ENCODE data around the gene ACER1.

The ACER1 gene

GRCh38 chr19:6269101-6269886, 64.1 kb downstream of the ACER1 start:
- DNase-seq = no peak

- DNase-seq = no peak
Measured at GRCh38 chr19:6268382-6268771, 65.0 kb downstream of the ACER1 start.

DNA sequence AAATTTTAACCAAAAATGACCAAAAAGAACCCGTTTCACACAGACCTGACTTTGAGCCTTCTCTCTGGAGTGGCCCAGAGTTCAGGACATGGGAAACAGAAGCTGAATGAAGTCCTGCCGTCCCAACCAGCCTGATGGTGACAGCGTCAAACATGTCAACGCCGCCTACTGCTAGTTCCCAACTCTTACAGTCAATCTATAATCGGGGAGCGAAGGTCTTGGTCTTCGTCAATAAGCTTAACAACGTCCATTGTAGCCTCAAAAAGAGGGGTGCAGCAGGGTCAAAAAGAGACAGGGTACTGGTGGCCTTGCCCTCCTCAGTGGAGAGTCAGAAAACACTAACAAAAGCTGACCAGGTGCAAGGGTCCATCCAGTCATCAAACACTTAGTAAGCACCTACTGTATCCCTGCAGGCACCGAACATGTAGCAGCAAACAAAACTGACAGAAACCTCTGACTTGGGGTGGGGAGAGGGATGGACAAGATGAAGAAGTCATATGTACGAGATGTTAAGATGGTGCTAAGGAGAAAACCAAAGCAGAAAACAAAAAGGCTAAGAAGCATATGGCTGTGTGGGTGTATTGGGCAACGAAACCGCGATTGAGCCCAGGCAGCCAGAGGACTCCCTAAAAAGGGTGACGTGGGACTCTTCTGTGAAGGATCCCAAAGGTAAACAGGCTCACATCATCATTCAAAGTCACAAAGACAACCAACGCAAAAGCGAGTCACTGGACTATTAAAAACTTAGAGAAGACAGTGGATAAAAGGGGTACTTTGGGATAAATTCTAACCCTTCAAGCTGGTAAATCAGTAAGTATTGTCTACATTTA, 65.6 kb downstream of the ACER1 start:
- no peak for DNase-seq

GRCh38 chr19:6264803-6265202, 68.6 kb downstream of the ACER1 start:
- DNase-seq = no peak

DNA sequence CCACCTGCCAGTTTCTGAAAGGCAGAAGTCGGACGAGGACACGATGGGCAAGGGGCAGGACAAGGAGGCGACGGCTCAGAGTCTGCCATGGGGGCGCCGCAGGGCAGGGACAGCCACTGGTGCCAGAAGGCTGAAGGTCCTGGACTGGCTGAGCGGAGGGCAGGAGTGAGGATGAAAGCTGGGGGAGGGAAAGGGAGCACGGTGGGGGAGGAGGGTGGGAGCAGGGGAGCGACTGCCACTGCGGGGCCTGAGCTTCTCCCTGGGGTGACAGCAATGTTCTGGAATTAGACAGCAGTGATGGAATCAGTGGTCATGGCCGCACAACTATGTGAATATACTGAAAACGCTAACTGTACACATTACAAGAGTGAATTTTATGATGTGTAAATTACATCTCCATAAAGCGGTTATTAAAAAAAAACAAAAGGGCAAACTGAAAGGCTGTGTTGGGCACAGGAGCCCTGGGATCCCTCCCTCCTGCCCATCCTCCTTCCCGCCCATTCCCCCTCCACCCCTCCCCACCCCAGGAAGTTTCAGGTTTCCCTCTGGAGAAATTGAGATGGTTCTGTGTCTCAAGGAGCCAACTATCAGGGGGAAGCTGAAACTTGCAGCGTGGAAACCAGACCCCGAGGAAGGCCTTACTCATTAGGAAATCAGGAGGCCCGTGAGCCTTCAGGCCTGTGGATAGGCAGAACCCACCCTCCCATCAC, 69.5 kb downstream of the ACER1 start:
- DNase-seq = no peak

GRCh38 chr19:6263306-6263705, 70.1 kb downstream of the ACER1 start:
- DNase-seq = no peak

GRCh38 chr19:6262519-6262918, 70.9 kb downstream of the ACER1 start:
- no peak for DNase-seq

DNA sequence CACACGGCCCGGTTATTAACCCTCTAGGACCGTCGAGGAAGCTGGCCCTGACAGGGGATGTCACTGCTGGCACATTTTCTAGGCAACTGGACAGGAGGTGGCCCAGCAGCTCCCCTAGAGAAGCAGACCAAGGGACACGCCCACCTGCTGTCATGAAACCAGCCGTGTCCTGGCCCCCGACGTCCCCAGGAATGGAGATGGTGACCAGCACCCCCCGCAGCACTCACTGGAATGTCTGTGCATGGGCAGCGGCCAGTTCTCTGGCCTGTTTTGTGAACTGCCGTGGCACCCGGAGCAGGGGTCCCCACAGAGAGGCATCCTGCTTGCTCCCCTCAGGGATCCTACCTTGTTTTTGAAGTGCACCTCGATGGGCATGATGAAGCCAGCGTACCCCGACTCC, 71.5 kb downstream of the ACER1 start:
- DNase-seq = no peak

- DNase-seq = peak in 2 of 51 donors; percentile 13 to 20
Measured at GRCh38 chr19:6260912-6261650, 72.3 kb downstream of the ACER1 start.

DNA sequence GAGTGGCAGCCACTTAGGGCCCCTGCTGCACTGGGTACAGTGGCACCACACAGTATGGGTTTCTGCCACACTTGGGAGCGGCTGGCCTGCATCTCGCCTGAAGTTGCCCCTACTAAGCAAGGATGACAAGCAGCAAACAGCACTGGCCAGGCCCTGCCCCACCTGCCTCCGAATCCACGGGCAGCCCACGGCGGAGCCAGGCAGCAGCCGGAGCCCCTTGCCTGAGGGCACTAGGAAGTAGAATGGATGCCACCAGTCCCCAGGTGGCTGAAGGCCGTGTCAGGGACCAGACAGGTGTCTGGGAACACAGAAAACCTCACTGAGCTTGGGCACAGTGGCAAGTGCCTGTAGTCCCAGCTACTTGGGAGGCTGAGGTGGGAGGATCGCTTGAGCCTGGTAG, 73.0 kb downstream of the ACER1 start:
- DNase-seq = no peak

DNA sequence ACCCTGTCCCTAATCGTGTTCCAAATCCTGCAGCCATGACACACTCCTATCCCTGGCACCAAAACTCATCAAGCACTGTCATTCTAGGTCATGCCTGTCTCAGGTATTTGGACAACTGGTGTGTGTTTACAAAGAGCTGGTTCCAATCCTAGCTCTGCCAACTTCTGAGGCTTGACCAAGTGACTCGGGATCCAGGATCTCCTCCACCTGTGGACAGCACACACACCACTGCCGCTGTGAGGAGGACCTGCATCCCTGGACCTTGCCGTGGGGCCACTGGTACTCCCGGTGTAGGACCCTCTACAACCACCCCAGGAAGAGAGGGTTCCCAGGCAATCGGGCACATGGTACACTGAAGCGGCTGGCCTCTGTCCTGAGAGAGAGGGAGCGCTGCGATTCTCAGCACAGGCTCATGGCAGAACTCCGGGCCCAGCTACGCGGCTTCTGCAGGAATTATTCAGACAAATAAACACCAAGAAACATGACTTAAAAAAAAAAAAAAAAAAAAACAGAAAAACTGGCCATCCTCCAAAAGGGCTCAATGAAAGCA, 74.0 kb downstream of the ACER1 start:
- no peak for DNase-seq

DNA sequence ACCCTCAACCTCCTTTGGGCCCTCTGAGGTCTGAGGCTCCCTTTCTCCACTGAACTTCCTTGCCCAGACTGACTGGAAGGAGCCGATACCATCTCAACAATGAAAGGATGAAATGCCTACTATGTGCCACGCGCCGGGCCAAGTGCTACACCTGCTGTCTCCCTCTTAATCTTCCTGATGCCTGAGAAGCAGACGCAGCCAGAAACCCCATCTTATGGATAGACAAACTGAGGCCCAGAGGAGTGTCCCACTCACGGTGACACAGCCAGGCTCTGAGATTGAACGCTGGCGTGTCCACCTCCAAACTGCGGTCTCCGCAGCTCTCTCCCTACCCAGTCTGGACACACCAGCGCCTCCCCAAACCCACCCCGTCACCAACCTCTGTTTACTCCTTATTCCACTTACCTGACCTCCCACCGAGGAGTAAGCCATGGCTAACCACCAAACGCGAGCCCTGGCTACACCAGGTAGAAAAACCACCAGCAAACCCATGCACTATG, 74.5 kb downstream of the ACER1 start:
- no peak for DNase-seq
